Caco-2 (cell line): Measurements from ENCODE around the gene PET100. TPM values are rescaled to one million over a fixed set of nuclear protein-coding genes. Genes with fewer than 3 reads are reported as not detected.

ENCODE experiments used
- BruUV-seq: library from RNA; stranded (reverse); fragments of 400-500 nt; replicated peaks from 2 replicates; lab custom pipeline; 2021; lab: Mats Ljungman, UMichigan
- CTCF ChIA-PET: fragments of 300-600 bp; sonication (Branson Sonifier 250); formaldehyde crosslinking; loops from one replicate; lab custom pipeline; 2022; ENCODE audit warnings: antibody characterized with exemption; lab: Charles Lee
- POLR2A ChIA-PET: fragments of 300-600 bp; sonication (Branson Sonifier 250); formaldehyde crosslinking; loops from one replicate; lab custom pipeline; 2022; ENCODE audit warnings: antibody characterized with exemption; lab: Charles Lee
- DNase-seq, 2 experiments: peaks; one replicate each; pipeline versions ENCODE4 v3.0.0 to v3.0.0-alpha.2; 2020 to 2022
- H3K27me3 ChIP-seq: replicated peaks from 2 replicates; pipeline ENCODE4 v1.6.0; 2011; ENCODE audit warnings: low read length; ENCODE audit not compliant: control insufficient read depth, insufficient read depth
- H3K36me3 ChIP-seq: 2 replicates; pipeline ENCODE4 v1.5.1; 2011; ENCODE audit warnings: low read length; ENCODE audit not compliant: control insufficient read depth, insufficient read depth
- H3K4me1 ChIP-seq: fragments of 250-450 bp; sonication (Bioruptor Pico); 2 replicates; pipeline ENCODE4 v1.5.1; 2020; ENCODE audit warnings: mild to moderate bottlenecking
- H3K4me3 ChIP-seq: 2 replicates; pipeline ENCODE4 v1.5.1; 2011; ENCODE audit warnings: low read depth, mild to moderate bottlenecking, control low read depth, low read length
- H3K9me3 ChIP-seq: fragments of 250-450 bp; sonication (Bioruptor Pico); 2 replicates; pipeline ENCODE4 v1.5.1; 2020; ENCODE audit warnings: mild to moderate bottlenecking, moderate library complexity
- H3K27ac Mint-ChIP-seq: one replicate; pipeline ENCODE4 v1.8.0; 2022; ENCODE audit warnings: mixed read lengths; ENCODE audit not compliant: unreplicated experiment
- H3K27me3 Mint-ChIP-seq: one replicate; pipeline ENCODE4 v1.8.0; 2022; ENCODE audit warnings: mixed read lengths; ENCODE audit not compliant: insufficient read depth, unreplicated experiment
- H3K36me3 Mint-ChIP-seq: one replicate; pipeline ENCODE4 v1.8.0; 2022; ENCODE audit warnings: mild to moderate bottlenecking, mixed read lengths; ENCODE audit not compliant: insufficient read depth, unreplicated experiment
- H3K4me1 Mint-ChIP-seq: one replicate; pipeline ENCODE4 v1.8.0; 2022; ENCODE audit warnings: low read depth, mixed read lengths; ENCODE audit not compliant: unreplicated experiment
- H3K4me3 Mint-ChIP-seq: one replicate; pipeline ENCODE4 v1.8.0; 2022; ENCODE audit warnings: mild to moderate bottlenecking, moderate library complexity, mixed read lengths; ENCODE audit not compliant: unreplicated experiment
- H3K9me3 Mint-ChIP-seq: one replicate; pipeline ENCODE4 v1.8.0; 2022; ENCODE audit warnings: mixed read lengths; ENCODE audit not compliant: unreplicated experiment
- intact Hi-C: fragments of 100-400 bp; cut with micrococcal nuclease; formaldehyde crosslinking; loops from one replicate; pipeline ENCODE4 v1.10.0; 2022; ENCODE audit not compliant: unreplicated experiment
- total RNA-seq: library from RNA; stranded (reverse); gene quantifications from 2 replicates; pipeline ENCODE4 v1.2.3, GENCODE V29; 2022
- TF ChIP-seq, protein P1 (sequence below), 2 experiments: fragments of 200-600 bp in 1 of 2; IDR thresholded peaks; 1 replicate in 1 of 2; 2 replicates in 1 of 2; pipeline versions ENCODE4 v1.5.1 to v1.8.0; 2011 to 2022; ENCODE audit warnings: antibody characterized with exemption in 1 of 2, control low read depth in 1 of 2, inconsistent platforms in 1 of 2, low read depth in 1 of 2, low read length in 1 of 2, mild to moderate bottlenecking in 1 of 2, moderate library complexity in 1 of 2; ENCODE audit not compliant: insufficient read depth in 1 of 2, severe bottlenecking in 1 of 2, unreplicated experiment in 1 of 2

PET100 gene
- total RNA-seq, 1 experiment from 2014 or later, result 139 TPM

DNA sequence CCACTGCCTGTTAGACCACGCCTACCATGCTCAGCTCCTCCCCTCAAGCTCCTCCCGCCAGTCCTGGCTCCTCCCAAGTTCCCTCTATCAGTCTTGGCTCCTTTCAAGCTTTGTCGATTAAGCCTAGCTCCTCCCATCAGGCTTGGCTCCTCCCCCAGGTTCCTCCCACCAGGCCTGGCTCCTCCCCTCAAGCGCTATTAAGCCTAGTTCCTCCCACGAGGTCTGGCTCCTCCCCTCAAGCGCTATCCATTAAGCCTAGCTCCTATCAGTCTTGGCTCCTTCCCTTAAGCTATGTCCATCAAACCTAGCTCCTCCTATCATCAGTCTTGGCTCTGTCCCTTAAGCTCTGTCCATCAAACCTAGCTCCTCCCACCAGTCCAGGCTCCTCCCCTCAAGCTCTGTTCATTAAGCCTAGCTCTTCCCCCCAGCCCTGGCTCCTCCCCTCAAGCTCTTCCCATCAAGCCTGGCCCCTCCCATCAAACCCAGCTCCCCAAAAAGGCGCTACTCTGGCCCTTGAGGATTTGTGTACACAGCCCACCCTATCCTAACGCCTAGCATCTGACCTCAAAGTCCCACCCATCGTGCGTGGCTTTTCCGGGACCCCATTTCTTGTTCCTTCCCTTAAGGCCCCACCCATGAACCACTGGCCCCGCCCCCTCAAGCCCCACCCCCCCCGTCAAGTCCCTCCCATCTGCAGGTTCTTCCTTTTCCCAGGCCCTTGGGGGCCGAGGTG, 23.9 kb upstream of the PET100 start:
- Histone ChIP-seq H3K4me1 (no peaks in the 10 kb centered on the region), H3K9me3 (no peaks in the 10 kb centered on the region), H3K27me3 (no peaks in the 10 kb centered on the region), H3K36me3 (no peaks in the 10 kb centered on the region; the same call in 1 of the 2 replicates), H3K4me3 (no peak overlapping the region)
- H3K27ac Mint-ChIP-seq, result no peak overlapping the region
- peaks cover 75% of the 10 kb centered on the region for H3K36me3 Mint-ChIP-seq
- TF ChIP-seq, protein P1, sequence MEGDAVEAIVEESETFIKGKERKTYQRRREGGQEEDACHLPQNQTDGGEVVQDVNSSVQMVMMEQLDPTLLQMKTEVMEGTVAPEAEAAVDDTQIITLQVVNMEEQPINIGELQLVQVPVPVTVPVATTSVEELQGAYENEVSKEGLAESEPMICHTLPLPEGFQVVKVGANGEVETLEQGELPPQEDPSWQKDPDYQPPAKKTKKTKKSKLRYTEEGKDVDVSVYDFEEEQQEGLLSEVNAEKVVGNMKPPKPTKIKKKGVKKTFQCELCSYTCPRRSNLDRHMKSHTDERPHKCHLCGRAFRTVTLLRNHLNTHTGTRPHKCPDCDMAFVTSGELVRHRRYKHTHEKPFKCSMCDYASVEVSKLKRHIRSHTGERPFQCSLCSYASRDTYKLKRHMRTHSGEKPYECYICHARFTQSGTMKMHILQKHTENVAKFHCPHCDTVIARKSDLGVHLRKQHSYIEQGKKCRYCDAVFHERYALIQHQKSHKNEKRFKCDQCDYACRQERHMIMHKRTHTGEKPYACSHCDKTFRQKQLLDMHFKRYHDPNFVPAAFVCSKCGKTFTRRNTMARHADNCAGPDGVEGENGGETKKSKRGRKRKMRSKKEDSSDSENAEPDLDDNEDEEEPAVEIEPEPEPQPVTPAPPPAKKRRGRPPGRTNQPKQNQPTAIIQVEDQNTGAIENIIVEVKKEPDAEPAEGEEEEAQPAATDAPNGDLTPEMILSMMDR (IDR thresholded peaks at IDR 0.05; ENCODE audit: insufficient read depth in 1 of 2, low read depth in 1 of 2, low read length in 1 of 2, severe bottlenecking in 1 of 2, unreplicated experiment in 1 of 2), result no peak
- H3K27me3 Mint-ChIP-seq, result no peaks in the 10 kb centered on the region
- peak; percentile 60 to 79 for DNase-seq
- H3K4me3 Mint-ChIP-seq, result no peak overlapping the region
- H3K4me1 Mint-ChIP-seq, result no peaks in the 10 kb centered on the region
- peaks cover 11% of the 10 kb centered on the region for H3K9me3 Mint-ChIP-seq
- ChIA-PET CTCF (interaction anchor here (0.6 to 2.0 kb wide), 3 partner anchors 37 to 503 kb away, joined by 3 to 11 read pairs (median 3); partner anchors contain the start of gene TRAPPC5), POLR2A (interaction anchor here (0.9 to 1.4 kb wide), 3 partner anchors 9 to 24 kb away, joined by 3 to 4 read pairs (median 3); partner anchors contain the start of genes PET100 and XAB2)
- intact Hi-C loops, result no loop called here
- BruUV-seq, result no TSS peak

DNA sequence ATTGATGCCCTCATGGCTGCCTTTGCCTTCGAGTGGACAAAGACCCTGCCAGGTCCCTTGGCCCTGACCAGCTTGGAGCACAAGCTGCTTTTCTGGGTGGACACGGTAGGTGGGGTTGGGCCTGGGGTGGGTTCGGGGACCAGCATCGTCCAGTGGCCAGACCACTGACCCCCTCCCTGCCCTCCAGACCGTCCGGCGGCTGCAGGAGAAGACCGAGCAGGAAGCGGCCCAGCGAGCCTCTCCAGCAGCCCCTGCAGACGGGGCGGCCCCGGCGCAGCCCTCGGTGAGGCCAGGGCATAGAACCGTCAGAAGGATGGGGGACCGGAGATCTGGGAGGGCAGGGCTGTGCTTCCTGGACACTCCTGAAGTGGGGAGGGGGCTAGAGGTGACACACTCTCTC, 23.3 kb upstream of the PET100 start:
- H3K4me1 ChIP-seq, result no peaks in the 10 kb centered on the region
- TF ChIP-seq, protein P1 (IDR thresholded peaks at IDR 0.05; ENCODE audit: insufficient read depth in 1 of 2, low read depth in 1 of 2, low read length in 1 of 2, severe bottlenecking in 1 of 2, unreplicated experiment in 1 of 2), result no peak
- no peak for DNase-seq
- intact Hi-C loops, result no loop called here
- no peaks in the 10 kb centered on the region; the same call in none of the 2 replicates for H3K36me3 ChIP-seq
- Mint-ChIP-seq H3K9me3 (peaks cover 11% of the 10 kb centered on the region), H3K4me1 (no peaks in the 10 kb centered on the region), H3K4me3 (no peak overlapping the region), H3K27ac (no peak overlapping the region), H3K27me3 (no peaks in the 10 kb centered on the region), H3K36me3 (peaks cover 76% of the 10 kb centered on the region)
- no peaks in the 10 kb centered on the region for H3K27me3 ChIP-seq
- CTCF ChIA-PET, result interaction anchor here (2.0 kb wide), 1 partner anchor 38 kb away, joined by 11 read pairs; no protein-coding TSS in a partner anchor
- POLR2A ChIA-PET, result interaction anchor here (1.4 kb wide), 1 partner anchor 23 kb away, joined by 4 read pairs; the partner anchor contains the start of genes PET100 and XAB2
- BruUV-seq, result no TSS peak
- no peak overlapping the region for H3K4me3 ChIP-seq
- no peaks in the 10 kb centered on the region for H3K9me3 ChIP-seq

DNA sequence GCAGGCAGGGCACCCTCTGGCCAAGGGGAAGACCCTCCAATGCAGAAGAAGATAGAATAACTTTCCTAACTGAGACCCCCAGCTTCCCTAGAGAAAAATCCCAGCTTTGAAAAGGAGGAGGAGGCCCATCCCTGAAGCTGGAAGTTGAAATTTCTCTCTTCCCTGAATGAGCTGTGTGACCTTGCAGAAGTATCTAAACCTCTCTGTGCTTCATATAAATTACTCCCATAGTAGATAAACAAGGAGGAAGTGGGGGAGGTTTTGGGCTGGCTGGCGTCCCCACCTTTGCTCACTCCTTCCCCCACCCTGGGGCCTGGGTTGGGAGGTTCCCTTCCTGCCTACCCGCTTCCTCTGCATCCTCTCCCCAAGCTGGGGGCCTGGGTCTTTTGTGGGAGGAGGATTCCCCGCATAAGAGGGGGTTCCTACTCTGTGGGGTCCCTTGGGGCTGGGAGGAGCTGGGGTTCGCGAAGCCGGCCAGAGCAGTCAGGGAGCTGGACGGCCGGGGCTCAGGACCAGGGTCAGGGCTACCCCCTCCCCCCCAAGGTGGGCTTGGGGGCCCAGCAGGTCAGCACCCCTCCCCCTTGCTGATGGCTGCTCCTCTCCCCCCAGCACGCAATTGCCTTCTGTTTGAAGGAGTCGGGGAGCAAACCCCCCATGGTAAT, 22.2 kb upstream of the PET100 start:
- Histone ChIP-seq H3K36me3 (no peaks in the 10 kb centered on the region; the same call in none of the 2 replicates), H3K4me1 (no peaks in the 10 kb centered on the region), H3K4me3 (no peak overlapping the region), H3K9me3 (no peaks in the 10 kb centered on the region), H3K27me3 (no peaks in the 10 kb centered on the region)
- ChIA-PET POLR2A (no interaction called here), CTCF (no interaction called here)
- peaks cover 11% of the 10 kb centered on the region for H3K9me3 Mint-ChIP-seq
- no peak overlapping the region for H3K4me3 Mint-ChIP-seq
- TF ChIP-seq, protein P1 (IDR thresholded peaks at IDR 0.05; ENCODE audit: insufficient read depth in 1 of 2, low read depth in 1 of 2, low read length in 1 of 2, severe bottlenecking in 1 of 2, unreplicated experiment in 1 of 2), result no peak
- no peaks in the 10 kb centered on the region for H3K4me1 Mint-ChIP-seq
- intact Hi-C loops, result no loop called here
- H3K27me3 Mint-ChIP-seq, result no peaks in the 10 kb centered on the region
- no TSS peak for BruUV-seq
- H3K36me3 Mint-ChIP-seq, result peaks cover 71% of the 10 kb centered on the region
- DNase-seq, result no peak
- H3K27ac Mint-ChIP-seq, result no peak overlapping the region
